Stimulated activated naive CD8-positive, alpha-beta T cell treated with anti-CD3 and anti-CD28 coated beads, Interleukin-15, amount 100 ng/mL, for 72 hours (primary cell): ENCODE results near the gene RASSF9.

Experiments
- ATAC-seq: fragments of 150-1000 bp; cut with Tn5 transposase; 2 replicates; pipeline ENCODE4 v1.10.0; 2021; ENCODE audit warnings: mild to moderate bottlenecking, moderate library complexity
- DNase-seq, 2 donors: peaks; one replicate each; pipeline ENCODE4 v3.0.0; 2021 to 2022
- H3K27ac Mint-ChIP-seq, 2 donors: one replicate each; pipeline ENCODE4 v1.8.0; 2022; ENCODE audit warnings: mild to moderate bottlenecking in 2 of 2, mixed read lengths in 2 of 2, moderate library complexity in 2 of 2
- H3K27me3 Mint-ChIP-seq: one replicate; pipeline ENCODE4 v1.8.0; 2022; ENCODE audit warnings: mixed read lengths
- H3K4me1 Mint-ChIP-seq: one replicate; pipeline ENCODE4 v1.8.0; 2022; ENCODE audit warnings: mild to moderate bottlenecking, mixed read lengths
- H3K4me3 Mint-ChIP-seq, 2 donors: one replicate each; pipeline ENCODE4 v1.8.0; 2022; ENCODE audit warnings: mild to moderate bottlenecking in 2 of 2, mixed read lengths in 2 of 2, moderate library complexity in 1 of 2
- H3K9me3 Mint-ChIP-seq, 2 donors: one replicate each; pipeline ENCODE4 v1.8.0; 2022; ENCODE audit warnings: mixed read lengths in 2 of 2

The RASSF9 gene

DNA sequence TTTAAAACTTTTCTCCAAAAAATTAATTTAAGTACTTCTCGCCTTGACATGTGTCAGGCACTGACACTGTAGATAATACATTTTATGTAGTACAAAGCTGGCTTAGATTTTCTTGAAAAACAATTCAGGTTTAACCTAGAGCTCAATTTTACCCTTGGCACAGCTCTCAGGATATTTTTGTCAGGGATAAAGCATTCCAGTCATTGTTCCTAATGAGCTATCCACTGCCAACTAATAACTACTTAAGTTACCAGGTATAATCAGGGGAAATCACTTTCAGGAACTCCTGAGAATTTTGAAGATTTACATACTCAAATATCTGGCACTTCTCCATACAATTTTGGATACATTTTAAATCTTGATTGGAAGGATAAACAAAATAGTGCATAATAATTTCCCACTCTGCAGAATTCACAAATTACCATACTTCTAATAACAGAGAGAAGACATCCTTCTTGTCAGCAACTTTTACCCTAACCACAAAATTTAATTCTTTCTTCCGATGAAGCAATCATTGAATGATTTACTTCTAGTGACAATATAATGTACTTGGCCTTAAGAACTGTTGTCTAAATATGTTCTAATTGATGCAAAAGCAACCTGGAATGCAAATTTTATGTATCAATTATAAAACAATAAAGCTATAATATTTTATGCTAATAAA is 4.8 kb downstream of the RASSF9 start:
- Mint-ChIP-seq H3K4me3 (no peak overlapping the region), H3K27ac (no peak overlapping the region)

DNA sequence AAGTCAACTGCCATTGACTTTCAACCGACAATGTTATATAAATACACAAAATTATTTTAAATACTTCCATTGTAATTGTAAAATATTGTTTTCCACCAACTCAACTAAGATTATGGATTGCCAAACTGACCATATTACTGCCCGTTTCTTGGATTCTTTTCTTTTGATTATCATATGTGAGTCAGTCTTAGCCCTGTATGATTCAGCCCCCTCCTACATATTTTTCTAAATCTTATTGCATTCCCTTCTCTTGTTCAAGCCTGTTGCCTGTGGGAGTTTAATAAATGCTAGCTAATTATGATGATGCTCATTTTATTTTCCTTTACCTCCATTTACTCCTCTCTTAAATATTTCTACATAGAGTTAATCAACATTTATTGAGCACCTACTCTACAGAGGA is 6.8 kb downstream of the RASSF9 start:
- no peak for DNase-seq
- Mint-ChIP-seq H3K4me3 (no peak overlapping the region), H3K9me3 (peaks cover 0 to 10% of the 10 kb centered on the region in 2 donors), H3K4me1 (no peaks in the 10 kb centered on the region), H3K27me3 (no peaks in the 10 kb centered on the region), H3K27ac (no peak overlapping the region)
- no peak for ATAC-seq

More for the DNA sequence above, 4.8 kb downstream of the RASSF9 start:
- Mint-ChIP-seq H3K9me3 (peaks cover 0 to 10% of the 10 kb centered on the region in 2 donors), H3K27me3 (no peaks in the 10 kb centered on the region), H3K4me1 (no peaks in the 10 kb centered on the region)
- DNase-seq (no peak), ATAC-seq (no peak)

DNA sequence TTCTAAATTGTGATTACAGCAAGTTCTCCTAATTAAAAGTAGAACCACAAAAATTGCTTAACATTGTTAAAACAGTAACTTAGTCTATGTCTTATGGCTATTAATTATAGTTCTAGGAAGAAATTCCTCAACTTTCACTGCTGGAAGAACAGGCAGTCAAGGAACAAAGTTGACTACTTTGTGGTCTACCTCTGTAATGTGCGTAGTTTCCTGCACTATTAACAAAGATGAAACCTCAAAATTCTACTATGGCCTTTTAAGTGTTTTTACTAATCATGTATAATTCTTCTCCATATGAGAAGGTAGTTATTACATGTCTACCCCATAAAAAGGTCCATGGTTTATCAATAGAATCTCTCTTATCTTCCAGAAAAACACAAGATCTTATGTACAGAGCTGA is 7.6 kb downstream of the RASSF9 start:
- Mint-ChIP-seq H3K4me1 (no peaks in the 10 kb centered on the region), H3K4me3 (no peak overlapping the region), H3K27ac (no peak overlapping the region), H3K27me3 (no peaks in the 10 kb centered on the region), H3K9me3 (peaks cover 0 to 14% of the 10 kb centered on the region in 2 donors)
- DNase-seq (no peak), ATAC-seq (no peak)

DNA sequence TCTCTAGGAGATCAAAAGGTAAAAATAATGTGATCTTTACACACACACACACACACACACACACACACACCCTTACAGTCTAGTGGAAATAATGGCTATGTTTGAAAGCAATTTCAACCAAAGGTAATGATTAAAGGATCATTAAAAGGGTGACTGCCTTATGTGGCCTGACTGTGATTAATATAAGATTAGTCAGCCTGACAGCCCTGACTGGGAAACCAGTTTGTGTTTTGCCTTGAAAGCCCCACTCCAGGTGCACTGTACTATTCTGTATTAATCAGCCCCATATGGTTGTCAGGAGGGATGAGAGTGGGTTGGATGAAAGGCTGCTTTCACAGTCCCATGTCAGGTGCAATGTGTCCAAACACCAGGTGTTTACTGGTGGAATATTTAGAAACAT is 10.5 kb downstream of the RASSF9 start:
- ATAC-seq (no peak), DNase-seq (no peak)
- no peaks in the 10 kb centered on the region for H3K27me3 Mint-ChIP-seq
- H3K9me3 Mint-ChIP-seq: peaks cover 0 to 19% of the 10 kb centered on the region in 2 donors
- no peak overlapping the region for H3K4me3 Mint-ChIP-seq
- H3K4me1 Mint-ChIP-seq: no peaks in the 10 kb centered on the region
- H3K27ac Mint-ChIP-seq: no peak overlapping the region

DNA sequence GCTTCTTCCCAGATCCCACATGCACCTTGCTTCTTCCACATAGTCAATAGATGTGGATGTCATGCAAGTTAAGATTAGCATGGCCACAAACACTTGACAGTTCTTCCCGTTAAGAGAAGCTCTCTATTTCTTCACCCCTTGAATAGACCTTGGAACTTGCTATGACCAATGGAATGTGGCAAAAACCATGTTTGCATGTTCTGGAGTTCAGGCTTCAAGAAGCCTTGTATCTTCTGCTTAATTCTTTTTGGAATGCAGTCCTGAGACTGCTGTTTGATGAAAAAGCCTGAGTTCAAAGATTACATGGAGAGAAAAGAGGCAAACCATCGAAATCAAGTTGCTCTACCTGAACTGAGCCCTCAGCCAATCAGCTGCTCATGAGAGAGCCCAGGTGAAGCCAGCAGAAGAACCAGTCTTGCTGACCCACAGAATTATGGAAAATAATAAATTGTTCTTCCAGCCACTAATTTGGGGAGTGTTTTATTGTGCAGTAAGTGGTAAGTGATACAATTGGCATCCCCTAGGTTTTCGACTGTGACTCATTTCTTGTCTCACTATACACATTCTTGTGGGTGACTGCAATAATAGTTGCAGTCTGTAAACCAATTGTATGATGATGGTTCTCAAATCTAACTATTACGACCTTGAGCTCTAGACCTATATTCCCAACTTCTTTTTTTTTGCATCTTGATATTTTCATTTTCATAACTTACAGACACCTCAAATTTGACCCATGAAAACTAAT is 12.6 kb downstream of the RASSF9 start:
- no peak overlapping the region for H3K4me3 Mint-ChIP-seq
- DNase-seq (no peak), ATAC-seq (no peak)
- no peaks in the 10 kb centered on the region for H3K27me3 Mint-ChIP-seq
- H3K4me1 Mint-ChIP-seq: no peaks in the 10 kb centered on the region
- H3K27ac Mint-ChIP-seq: no peak overlapping the region
- H3K9me3 Mint-ChIP-seq: peaks cover 0 to 19% of the 10 kb centered on the region in 2 donors

DNA sequence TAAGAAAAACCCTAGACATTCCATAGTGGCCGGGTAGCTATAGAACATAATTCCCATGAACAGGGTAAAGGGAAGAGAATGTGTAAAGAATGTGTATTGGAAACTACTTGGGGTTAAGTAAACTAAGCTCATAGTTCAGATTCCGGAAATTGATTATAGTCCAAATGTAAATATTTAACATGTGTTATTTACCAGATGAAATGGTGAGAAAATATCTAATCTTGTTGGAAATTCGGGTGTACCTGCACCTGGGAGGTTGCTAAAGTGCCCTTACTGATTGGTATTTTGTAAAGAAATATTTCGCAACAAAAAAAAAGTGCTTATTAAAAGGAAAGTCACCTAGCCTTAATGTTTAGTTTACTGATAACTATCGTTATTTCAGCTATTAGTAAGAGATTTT is 14.4 kb downstream of the RASSF9 start:
- Mint-ChIP-seq H3K27me3 (no peaks in the 10 kb centered on the region), H3K4me1 (no peaks in the 10 kb centered on the region), H3K9me3 (peaks cover 0 to 10% of the 10 kb centered on the region in 2 donors), H3K27ac (no peak overlapping the region), H3K4me3 (no peak overlapping the region)
- DNase-seq (no peak), ATAC-seq (no peak)

DNA sequence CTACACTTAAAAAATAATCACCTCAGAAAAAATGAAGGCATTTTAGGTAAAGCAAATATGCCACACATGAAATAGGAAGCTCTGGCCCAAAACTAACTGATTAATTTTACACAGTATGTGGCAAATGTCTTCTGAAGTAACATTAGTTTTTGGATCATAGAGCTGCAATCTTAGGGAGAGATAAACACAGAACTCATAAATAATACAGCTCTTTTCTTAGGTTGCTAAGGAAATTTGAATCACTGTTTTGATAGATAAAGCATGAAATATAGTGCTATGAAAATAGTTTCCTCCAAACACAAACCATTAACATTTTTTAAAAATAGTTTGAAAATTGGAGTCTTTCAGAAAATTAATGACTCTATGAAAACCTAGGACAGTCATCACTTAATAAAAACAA is 15.0 kb downstream of the RASSF9 start:
- DNase-seq: no peak
- no peak for ATAC-seq
- Mint-ChIP-seq H3K4me1 (no peaks in the 10 kb centered on the region), H3K4me3 (no peak overlapping the region), H3K27ac (no peak overlapping the region), H3K27me3 (no peaks in the 10 kb centered on the region), H3K9me3 (peaks cover 0 to 9% of the 10 kb centered on the region in 2 donors)

DNA sequence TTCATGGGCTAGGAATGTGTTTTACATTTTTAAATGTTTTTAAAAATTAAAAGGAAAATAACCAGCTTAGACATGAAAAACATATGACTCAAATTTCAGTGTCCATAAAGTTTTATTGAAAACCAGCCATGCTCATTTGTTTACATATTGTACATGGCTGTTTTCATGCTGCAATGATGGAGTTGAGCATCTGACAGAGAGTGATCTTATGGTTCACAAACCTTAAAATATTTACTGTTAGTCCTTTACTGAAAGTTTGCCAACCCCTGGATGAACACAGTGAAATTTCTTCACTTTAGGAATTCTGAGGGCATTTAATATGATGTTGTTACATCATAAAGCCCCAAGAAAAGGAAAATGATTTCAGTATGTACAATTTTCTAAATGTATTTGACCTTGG is 16.1 kb downstream of the RASSF9 start:
- Mint-ChIP-seq H3K4me3 (no peak overlapping the region), H3K27me3 (no peaks in the 10 kb centered on the region), H3K9me3 (peaks cover 0 to 9% of the 10 kb centered on the region in 2 donors), H3K27ac (no peak overlapping the region), H3K4me1 (no peaks in the 10 kb centered on the region)
- DNase-seq (no peak), ATAC-seq (no peak)

DNA sequence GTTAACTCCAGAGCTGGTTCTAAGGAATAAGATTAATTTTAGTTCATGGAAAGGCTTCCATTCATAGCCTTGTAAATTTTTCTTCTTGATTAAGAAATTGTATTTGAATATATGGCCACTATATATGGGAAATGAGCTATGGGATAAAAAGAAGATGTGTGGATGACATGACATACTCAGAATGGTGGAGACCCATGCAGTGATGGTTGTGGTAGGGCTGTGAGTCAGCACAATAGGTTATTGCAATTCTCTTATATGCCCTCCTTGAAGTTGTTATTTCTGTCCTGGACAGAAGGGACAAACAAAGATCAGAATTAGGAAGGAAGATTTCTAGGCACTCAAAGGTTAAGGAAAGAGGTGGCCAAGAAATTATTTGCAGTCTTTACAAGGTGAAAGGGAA is 21.5 kb downstream of the RASSF9 start:
- no peak for ATAC-seq
- H3K4me1 Mint-ChIP-seq: no peaks in the 10 kb centered on the region

DNA sequence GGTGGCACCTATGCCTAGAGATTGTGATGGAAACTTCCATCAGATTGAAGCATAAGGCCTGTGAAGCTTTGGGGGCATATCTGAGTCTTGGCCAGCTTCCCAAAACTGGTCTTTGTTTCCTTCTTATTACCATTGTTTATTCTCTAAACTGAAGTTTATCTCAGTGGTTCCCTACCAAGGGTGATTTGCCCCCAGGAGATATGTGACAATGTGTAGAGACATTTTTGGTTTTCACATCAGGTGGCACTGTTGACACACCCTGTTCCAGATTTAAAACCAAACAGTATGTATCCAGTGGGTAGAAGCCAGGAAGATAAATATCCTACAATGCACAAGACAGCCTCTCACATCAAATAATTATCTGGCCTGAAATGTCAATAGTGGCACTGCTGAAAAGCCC is 22.1 kb downstream of the RASSF9 start:
- H3K4me1 Mint-ChIP-seq: no peaks in the 10 kb centered on the region
- DNase-seq (no peak), ATAC-seq (no peak)
- H3K4me3 Mint-ChIP-seq: no peak overlapping the region
- H3K9me3 Mint-ChIP-seq: no peaks in the 10 kb centered on the region
- H3K27ac Mint-ChIP-seq: no peak overlapping the region
- no peaks in the 10 kb centered on the region for H3K27me3 Mint-ChIP-seq

More for the DNA sequence above, 21.5 kb downstream of the RASSF9 start:
- Mint-ChIP-seq H3K27ac (no peak overlapping the region), H3K9me3 (no peaks in the 10 kb centered on the region), H3K27me3 (no peaks in the 10 kb centered on the region), H3K4me3 (no peak overlapping the region)
- no peak for DNase-seq

DNA sequence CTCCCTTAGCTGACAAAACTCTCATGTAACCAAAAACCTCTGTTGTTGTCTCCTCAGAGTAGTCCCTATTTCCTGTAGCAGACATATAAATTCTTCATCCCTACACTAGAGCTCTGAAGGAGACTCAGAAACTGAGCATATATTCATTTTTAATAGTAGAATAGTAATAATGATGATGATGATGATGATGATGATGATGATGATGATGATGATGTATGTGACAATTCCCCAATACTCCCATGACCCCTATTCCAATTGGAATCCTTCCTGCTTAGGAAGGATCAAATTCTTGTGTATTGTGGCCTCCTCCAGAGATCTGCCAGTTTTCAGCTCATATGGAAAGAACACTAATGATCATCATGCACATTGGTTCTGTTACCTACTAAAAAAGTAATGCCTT is 26.7 kb downstream of the RASSF9 start:
- H3K9me3 Mint-ChIP-seq: no peaks in the 10 kb centered on the region

DNA sequence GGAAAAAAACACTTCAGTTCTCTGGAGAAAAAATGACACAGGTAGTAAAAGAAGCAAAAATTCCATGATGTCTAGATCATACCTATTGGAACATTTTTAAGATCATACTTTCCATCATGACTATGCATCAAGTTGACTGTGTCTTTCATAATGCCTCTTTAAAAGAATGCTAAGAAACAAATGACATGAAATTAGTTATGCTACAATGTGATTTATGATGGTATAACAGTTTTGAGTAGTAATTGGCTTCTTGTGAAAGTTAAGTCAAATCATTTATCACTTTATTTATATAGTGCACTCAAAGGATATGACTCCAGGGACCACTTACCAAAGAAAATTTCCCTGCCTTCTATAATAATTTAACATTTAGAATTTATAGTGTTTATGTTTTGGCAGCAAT is 28.5 kb downstream of the RASSF9 start:
- H3K9me3 Mint-ChIP-seq: no peaks in the 10 kb centered on the region
- no peak for DNase-seq
- no peaks in the 10 kb centered on the region for H3K27me3 Mint-ChIP-seq
- H3K27ac Mint-ChIP-seq: no peak overlapping the region
- H3K4me3 Mint-ChIP-seq: no peak overlapping the region
- no peaks in the 10 kb centered on the region for H3K4me1 Mint-ChIP-seq
- no peak for ATAC-seq

More for the DNA sequence above, 26.7 kb downstream of the RASSF9 start:
- Mint-ChIP-seq H3K4me3 (no peak overlapping the region), H3K4me1 (no peaks in the 10 kb centered on the region), H3K27me3 (no peaks in the 10 kb centered on the region), H3K27ac (no peak overlapping the region)
- ATAC-seq: no peak
- DNase-seq: no peak

DNA sequence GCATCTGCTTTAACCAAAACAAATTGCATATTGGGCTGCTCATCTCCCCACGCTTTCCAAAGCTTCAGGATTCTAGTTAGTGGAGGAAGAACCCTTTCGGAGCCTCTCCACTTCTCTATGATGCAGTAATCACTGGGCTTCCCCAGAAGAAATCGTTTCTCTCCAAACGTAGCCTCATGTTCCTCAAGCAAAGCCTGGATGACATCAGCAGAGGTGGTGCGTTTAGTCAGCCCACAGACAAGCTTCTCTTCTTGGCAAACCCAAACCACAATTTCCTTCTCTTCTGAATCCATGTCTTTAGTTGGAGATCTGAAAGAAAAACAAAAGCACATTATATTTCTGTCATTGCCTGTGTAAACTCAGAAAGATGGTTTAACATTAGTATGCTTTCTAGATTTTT is 30.6 kb downstream of the RASSF9 start:
- H3K4me1 Mint-ChIP-seq: no peaks in the 10 kb centered on the region
- no peak overlapping the region for H3K27ac Mint-ChIP-seq
- no peaks in the 10 kb centered on the region for H3K27me3 Mint-ChIP-seq
- no peak overlapping the region for H3K4me3 Mint-ChIP-seq
- DNase-seq: no peak
- no peaks in the 10 kb centered on the region for H3K9me3 Mint-ChIP-seq
- ATAC-seq: no peak

DNA sequence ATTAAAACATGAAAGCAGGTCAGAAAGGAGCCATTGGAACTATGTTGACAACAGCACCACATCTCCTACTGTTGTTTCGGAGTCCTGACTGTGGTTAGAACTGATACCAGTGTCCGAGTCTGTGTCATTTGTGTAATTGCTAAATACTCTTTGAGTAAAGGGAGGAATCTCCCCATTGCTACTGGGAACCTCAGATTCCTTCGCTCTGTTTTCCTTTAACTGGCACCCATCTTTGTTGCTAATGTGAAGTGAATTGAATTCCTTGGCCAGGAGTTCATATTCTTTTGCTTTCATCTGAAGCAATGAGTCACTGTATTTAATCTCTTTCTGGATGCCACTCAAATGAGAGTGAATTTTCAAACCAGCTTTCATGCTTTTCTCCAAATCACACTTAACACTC is 31.5 kb downstream of the RASSF9 start:
- H3K9me3 Mint-ChIP-seq: no peaks in the 10 kb centered on the region
- ATAC-seq: no peak
- H3K4me1 Mint-ChIP-seq: no peaks in the 10 kb centered on the region
- H3K27ac Mint-ChIP-seq: no peak overlapping the region
- H3K27me3 Mint-ChIP-seq: no peaks in the 10 kb centered on the region
- DNase-seq: no peak
- H3K4me3 Mint-ChIP-seq: no peak overlapping the region

DNA sequence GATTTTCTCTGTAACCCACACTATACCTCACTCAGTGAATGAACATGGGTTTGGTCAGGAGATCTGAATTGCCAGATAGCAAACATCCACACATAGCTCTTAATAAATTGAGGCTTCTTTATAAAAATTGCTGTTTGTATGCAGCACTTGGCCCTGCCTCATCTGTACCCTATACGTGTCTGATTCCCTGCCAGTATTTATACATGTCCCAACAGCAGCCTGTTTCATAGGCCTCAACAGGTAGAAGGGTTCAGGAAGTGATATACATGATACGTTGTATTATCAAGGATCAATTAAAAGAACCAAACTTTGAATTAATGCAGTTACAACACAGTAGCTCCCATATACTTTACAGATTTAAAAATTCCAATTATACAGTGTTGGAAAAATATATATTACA is 32.3 kb downstream of the RASSF9 start:
- Mint-ChIP-seq H3K4me3 (no peak overlapping the region), H3K9me3 (no peaks in the 10 kb centered on the region), H3K4me1 (no peaks in the 10 kb centered on the region), H3K27me3 (no peaks in the 10 kb centered on the region), H3K27ac (no peak overlapping the region)
- no peak for DNase-seq
- ATAC-seq: no peak

DNA sequence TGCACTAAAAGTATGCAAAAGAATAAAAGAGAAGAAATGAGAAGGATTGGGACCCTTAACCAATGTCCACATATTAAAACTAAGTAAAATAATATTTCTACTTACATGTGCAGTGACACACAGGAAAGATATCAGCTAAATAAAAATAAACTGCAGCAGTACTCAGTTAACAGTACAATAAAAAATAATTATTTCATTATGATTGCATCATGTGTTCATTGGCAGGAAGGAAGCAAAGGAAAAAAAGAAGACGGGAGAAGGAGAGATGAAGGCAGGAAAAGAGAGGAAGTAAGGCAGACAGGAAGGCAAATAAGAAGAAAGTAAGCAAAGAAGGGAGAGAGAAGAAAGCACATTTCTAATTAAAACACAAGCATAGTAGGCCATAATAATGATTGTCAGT is 33.0 kb downstream of the RASSF9 start:
- DNase-seq (no peak), ATAC-seq (no peak)
- no peaks in the 10 kb centered on the region for H3K27me3 Mint-ChIP-seq
- H3K4me3 Mint-ChIP-seq: no peak overlapping the region
- peak overlapping the region; percentile 4 to 92 for H3K27ac Mint-ChIP-seq
- no peaks in the 10 kb centered on the region for H3K9me3 Mint-ChIP-seq
- no peaks in the 10 kb centered on the region for H3K4me1 Mint-ChIP-seq

DNA sequence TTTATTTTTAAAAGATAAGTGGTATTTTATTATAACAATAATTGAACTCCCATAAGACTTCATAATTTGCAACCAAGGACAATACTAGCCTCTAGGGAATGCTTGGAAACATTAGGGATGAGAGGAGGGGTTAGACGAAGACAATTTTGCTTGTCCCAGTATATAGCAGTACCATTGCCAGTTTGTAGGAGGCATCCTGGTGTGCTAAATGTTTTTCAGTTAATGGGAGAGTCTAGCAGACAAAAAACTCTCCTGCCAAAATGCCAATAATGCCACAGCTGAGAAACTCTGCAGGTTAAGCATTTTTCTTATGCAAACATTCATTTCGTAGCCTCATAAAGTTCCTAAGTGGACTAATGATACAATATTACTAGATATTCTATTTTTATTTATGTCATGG is 38.1 kb downstream of the RASSF9 start:
- DNase-seq (no peak), ATAC-seq (no peak)
- Mint-ChIP-seq H3K27me3 (no peaks in the 10 kb centered on the region), H3K27ac (no peak overlapping the region), H3K4me1 (no peaks in the 10 kb centered on the region), H3K4me3 (no peak overlapping the region), H3K9me3 (no peaks in the 10 kb centered on the region)
